Skeletal muscle tissue (tissue), 4 donors: ENCODE data around the gene ANKS6. TPM values are rescaled to one million over a fixed set of nuclear protein-coding genes. Genes with fewer than 3 reads are reported as not detected.

Source experiments
- H3K27ac ChIP-seq: one replicate; pipeline ENCODE4 v1.7.0; 2013; ENCODE audit warnings: mild to moderate bottlenecking, low read depth, low read length, inconsistent platforms
- H3K27me3 ChIP-seq, 3 donors: one replicate each; pipeline ENCODE4 v1.7.0; 2013; ENCODE audit warnings: low read length in 3 of 3; ENCODE audit not compliant: control insufficient read depth in 3 of 3, insufficient read depth in 3 of 3
- H3K36me3 ChIP-seq, 3 donors: one replicate each; pipeline ENCODE4 v1.7.0; 2013; ENCODE audit warnings: low read length in 3 of 3; ENCODE audit not compliant: control insufficient read depth in 3 of 3, insufficient read depth in 3 of 3
- H3K4me1 ChIP-seq, 3 donors: one replicate each; pipeline ENCODE4 v1.7.0; 2013; ENCODE audit warnings: low read length in 3 of 3, mild to moderate bottlenecking in 3 of 3; ENCODE audit not compliant: control insufficient read depth in 3 of 3, insufficient read depth in 3 of 3
- H3K4me3 ChIP-seq, 3 donors: one replicate each; pipeline ENCODE4 v1.7.0; 2013; ENCODE audit warnings: low read length in 3 of 3
- H3K9ac ChIP-seq, 3 donors: one replicate each; pipeline ENCODE4 v1.7.0; 2013; ENCODE audit warnings: low read length in 3 of 3, mild to moderate bottlenecking in 3 of 3, moderate library complexity in 2 of 3, low read depth in 1 of 3
- H3K9me3 ChIP-seq, 3 donors: one replicate each; pipeline ENCODE4 v1.7.0; 2013; ENCODE audit warnings: low read length in 3 of 3; ENCODE audit not compliant: control insufficient read depth in 3 of 3
- total RNA-seq: library from RNA; depleted of rRNA; stranded (reverse); fragments of >200 nt; gene quantifications from one replicate; pipeline ENCODE4 v1.2.3, GENCODE V29; 2014
- donor health status: Osteomylitis.

Gene ANKS6
- total RNA-seq, 1 donor from 2014 or later, result 5.2 TPM

- Histone ChIP-seq H3K27me3 (peaks cover under 1 to 18% (median 13%) of the 10 kb centered on the region in 3 donors), H3K27ac (no peak overlapping the region), H3K4me1 (no peaks in the 10 kb centered on the region)
These were observed 69.6 kb downstream of the ANKS6 start for GRCh38 chr9:98726735-98727134.

GRCh38 chr9:98724810-98725530 lies 71.4 kb downstream of the ANKS6 start:
- peaks cover 3 to 18% (median 15%) of the 10 kb centered on the region in 3 donors for H3K27me3 ChIP-seq
- H3K36me3 ChIP-seq, result no peaks in the 10 kb centered on the region
- H3K9me3 ChIP-seq, result peaks cover 0 to 6% (median 0%) of the 10 kb centered on the region in 3 donors
- no peak overlapping the region for H3K4me3 ChIP-seq
- no peak overlapping the region for H3K27ac ChIP-seq
- H3K4me1 ChIP-seq, result no peaks in the 10 kb centered on the region
- H3K9ac ChIP-seq, result no peak overlapping the region

More at GRCh38 chr9:98726735-98727134, 69.6 kb downstream of the ANKS6 start:
- H3K9ac ChIP-seq, result no peak overlapping the region
- no peak overlapping the region for H3K4me3 ChIP-seq
- peaks cover 0 to 6% (median 0%) of the 10 kb centered on the region in 3 donors for H3K9me3 ChIP-seq
- no peaks in the 10 kb centered on the region for H3K36me3 ChIP-seq

- no peak overlapping the region for H3K9ac ChIP-seq
- peaks cover 3 to 18% (median 11%) of the 10 kb centered on the region in 3 donors for H3K27me3 ChIP-seq
- peaks cover 0 to 6% (median 0%) of the 10 kb centered on the region in 3 donors for H3K9me3 ChIP-seq
- no peak overlapping the region for H3K27ac ChIP-seq
- no peaks in the 10 kb centered on the region for H3K4me1 ChIP-seq
- H3K4me3 ChIP-seq, result no peak overlapping the region
- no peaks in the 10 kb centered on the region for H3K36me3 ChIP-seq
These were observed 74.7 kb downstream of the ANKS6 start for GRCh38 chr9:98721643-98722042.

- Histone ChIP-seq H3K9me3 (peaks cover 0 to 6% (median 0%) of the 10 kb centered on the region in 3 donors), H3K27me3 (peaks cover 3 to 10% (median 8%) of the 10 kb centered on the region in 3 donors), H3K27ac (no peak overlapping the region), H3K4me3 (no peak overlapping the region), H3K36me3 (no peaks in the 10 kb centered on the region), H3K9ac (no peak overlapping the region), H3K4me1 (no peaks in the 10 kb centered on the region)
These were observed 76.0 kb downstream of the ANKS6 start for GRCh38 chr9:98720402-98720801.

GRCh38 chr9:98719055-98719454 lies 77.3 kb downstream of the ANKS6 start:
- Histone ChIP-seq H3K4me1 (no peaks in the 10 kb centered on the region), H3K9ac (no peak overlapping the region), H3K9me3 (peaks cover 0 to 6% (median 0%) of the 10 kb centered on the region in 3 donors), H3K4me3 (no peak overlapping the region), H3K27me3 (peaks cover 3 to 8% (median 4%) of the 10 kb centered on the region in 3 donors), H3K36me3 (no peaks in the 10 kb centered on the region), H3K27ac (no peak overlapping the region)

GRCh38 chr9:98714833-98715232 lies 81.5 kb downstream of the ANKS6 start:
- H3K9me3 ChIP-seq, result no peaks in the 10 kb centered on the region
- no peaks in the 10 kb centered on the region for H3K4me1 ChIP-seq
- H3K27ac ChIP-seq, result no peak overlapping the region
- peaks cover 19 to 22% (median 22%) of the 10 kb centered on the region in 3 donors for H3K27me3 ChIP-seq
- no peak overlapping the region for H3K9ac ChIP-seq
- H3K36me3 ChIP-seq, result no peaks in the 10 kb centered on the region
- H3K4me3 ChIP-seq, result no peak overlapping the region

- no peak overlapping the region for H3K27ac ChIP-seq
- peaks cover 29 to 36% (median 30%) of the 10 kb centered on the region in 3 donors for H3K27me3 ChIP-seq
- peaks cover 0 to 5% (median 0%) of the 10 kb centered on the region in 3 donors for H3K4me1 ChIP-seq
- no peak overlapping the region for H3K9ac ChIP-seq
- no peaks in the 10 kb centered on the region for H3K36me3 ChIP-seq
- H3K4me3 ChIP-seq, result no peak overlapping the region
- no peaks in the 10 kb centered on the region for H3K9me3 ChIP-seq
These were observed 83.4 kb downstream of the ANKS6 start for GRCh38 chr9:98712987-98713386.

- Histone ChIP-seq H3K4me1 (peaks cover 2 to 11% (median 5%) of the 10 kb centered on the region in 3 donors), H3K9me3 (no peaks in the 10 kb centered on the region), H3K4me3 (no peak overlapping the region), H3K27ac (no peak overlapping the region), H3K27me3 (peaks cover 46 to 57% (median 51%) of the 10 kb centered on the region in 3 donors), H3K9ac (no peak overlapping the region), H3K36me3 (no peaks in the 10 kb centered on the region)
These were observed 86.1 kb downstream of the ANKS6 start for GRCh38 chr9:98709968-98710965.

GRCh38 chr9:98708933-98709911 lies 87.1 kb downstream of the ANKS6 start, which contains the start of gene GABBR2:
Gene GABBR2 (minus strand): TSS chr9:98708935. CDS start chr9:98708737, 198 bp downstream.
- H3K9me3 ChIP-seq, result no peaks in the 10 kb centered on the region
- peak within 1 kb of the TSS; percentile 14 to 40 (median 29) for H3K4me3 ChIP-seq
- no peak within 1 kb of the TSS for H3K9ac ChIP-seq
- no peak within 1 kb of the TSS for H3K27ac ChIP-seq
- peaks cover 2 to 11% (median 5%) of the 10 kb centered on the region in 3 donors for H3K4me1 ChIP-seq
- no peaks in the 10 kb centered on the region for H3K36me3 ChIP-seq
- H3K27me3 ChIP-seq, result peaks cover 50 to 60% (median 54%) of the 10 kb centered on the region in 3 donors
